Stimulated activated CD8-positive, alpha-beta memory T cell treated with anti-CD3 and anti-CD28 coated beads, Interleukin-7, amount 100 ng/mL, for 24 hours (primary cell): ENCODE measurements around the gene IL11.

Experiments
- DNase-seq: peaks from one replicate; pipeline ENCODE4 v3.0.0-alpha.2; 2020; ENCODE audit warnings: low read depth

The IL11 gene

DNA sequence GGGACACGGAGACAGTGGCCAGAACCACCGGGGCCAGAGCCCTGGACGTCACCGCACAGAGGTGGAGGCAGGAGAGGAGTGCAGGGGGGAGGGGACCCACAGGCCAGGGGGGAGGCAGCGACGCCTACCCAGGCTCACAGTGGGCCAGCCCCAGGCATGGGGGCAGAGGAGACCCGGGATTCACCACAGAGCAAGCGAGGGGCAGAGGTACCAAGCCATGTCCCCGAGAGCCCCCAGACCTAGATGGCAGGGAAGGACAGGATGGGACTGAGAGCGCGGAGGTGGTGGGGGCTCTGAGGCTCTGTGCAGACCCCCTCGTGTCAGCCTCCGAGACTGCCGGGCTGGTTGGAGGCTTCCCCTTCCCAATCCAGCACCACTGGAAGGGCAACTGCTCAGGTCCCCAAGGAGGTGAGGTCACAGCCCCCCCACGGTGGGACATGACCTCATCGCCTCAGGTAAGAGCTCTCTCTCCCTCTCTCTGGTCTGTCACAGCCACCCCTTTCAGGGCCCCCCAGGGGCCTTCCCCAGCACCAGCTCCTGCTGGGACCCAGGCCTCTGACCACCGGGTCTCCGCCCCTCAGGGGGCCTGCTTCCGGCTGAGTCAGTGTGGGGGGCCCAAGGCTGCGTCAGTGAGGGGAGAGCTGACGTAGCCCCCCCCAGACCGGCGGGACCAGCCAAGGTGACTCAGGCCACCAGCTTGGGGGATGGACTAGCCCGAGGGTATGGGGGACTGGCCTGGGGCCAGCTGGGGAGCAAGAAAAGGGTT, 2.2 kb upstream of the IL11 start:
- DNase-seq: no peak

DNA sequence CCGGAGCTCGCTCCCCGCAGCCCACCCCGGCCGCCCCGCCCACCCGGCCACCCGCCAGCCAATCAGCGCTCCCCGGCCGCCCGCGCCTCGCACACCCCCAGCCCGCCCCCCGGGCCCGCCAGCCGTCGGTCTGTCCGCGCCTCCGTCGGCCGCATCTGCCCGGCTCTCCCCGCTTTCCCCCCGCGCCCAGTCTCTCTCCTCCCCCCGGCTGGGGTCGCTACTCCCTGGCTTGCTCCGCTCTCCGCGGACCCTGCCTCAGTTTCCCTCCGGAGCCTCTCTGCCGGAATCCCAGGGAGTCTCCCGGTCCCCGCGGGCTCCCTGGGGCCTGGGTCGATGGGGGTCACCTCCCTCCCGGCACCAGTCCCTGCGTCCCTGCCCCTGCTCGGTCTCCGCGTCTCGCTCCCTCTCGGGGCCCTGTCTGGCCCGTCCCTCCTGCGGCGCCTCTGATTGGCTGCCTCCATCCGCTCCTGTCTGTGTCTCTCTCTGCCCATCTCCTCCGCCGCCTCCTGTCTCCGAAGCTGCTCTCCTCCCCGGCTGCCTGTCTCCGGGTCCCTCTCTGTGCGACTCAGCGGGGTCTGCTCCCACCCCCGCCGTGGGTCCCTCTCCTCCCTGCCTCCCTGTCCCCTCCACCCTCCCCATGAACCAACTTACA, 484 bp downstream of the IL11 start:
- DNase-seq: no peak

DNA sequence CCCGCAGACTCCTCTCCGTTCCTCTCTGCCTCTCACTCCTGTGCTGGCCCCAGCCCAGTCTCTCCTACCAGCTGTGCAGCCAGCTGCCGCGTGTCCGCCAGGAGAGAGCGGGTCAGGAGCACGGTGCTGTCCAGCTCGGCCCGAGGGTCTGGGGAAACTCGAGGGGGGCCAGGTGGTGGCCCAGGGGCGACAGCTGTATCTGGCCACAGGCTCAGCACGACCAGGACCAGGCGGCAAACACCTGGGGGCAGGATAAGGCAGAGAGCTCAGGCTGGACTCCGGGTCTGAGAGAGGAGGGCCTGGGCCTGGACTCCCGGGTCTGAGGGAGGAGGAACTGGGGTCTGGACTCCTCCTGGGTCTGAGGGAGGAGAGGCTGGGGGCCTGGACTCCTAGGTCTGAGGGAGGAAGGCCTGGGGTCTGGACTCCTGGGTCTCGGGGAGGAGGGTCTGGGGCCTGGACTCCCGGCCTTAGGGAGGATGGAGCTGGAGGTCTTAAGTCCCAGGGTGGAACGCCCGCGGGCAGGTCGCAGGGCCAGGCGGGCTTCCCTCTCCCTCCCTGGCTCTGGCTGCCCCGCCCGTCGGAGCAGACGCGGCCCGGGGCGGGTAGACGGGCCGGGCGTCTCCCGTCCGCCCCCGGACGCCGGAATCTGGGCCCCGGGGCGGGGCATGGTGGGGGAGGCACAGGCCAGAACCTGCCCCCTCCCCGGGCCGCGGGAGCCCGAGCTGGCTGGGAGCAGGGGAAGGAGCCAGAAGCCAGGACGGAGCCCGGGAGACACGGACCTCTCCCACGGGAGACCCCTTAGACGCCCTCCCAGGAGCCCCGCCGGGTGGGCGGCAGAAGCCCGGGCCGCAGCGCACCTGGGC, 1.3 kb downstream of the IL11 start:
- DNase-seq: no peak

DNA sequence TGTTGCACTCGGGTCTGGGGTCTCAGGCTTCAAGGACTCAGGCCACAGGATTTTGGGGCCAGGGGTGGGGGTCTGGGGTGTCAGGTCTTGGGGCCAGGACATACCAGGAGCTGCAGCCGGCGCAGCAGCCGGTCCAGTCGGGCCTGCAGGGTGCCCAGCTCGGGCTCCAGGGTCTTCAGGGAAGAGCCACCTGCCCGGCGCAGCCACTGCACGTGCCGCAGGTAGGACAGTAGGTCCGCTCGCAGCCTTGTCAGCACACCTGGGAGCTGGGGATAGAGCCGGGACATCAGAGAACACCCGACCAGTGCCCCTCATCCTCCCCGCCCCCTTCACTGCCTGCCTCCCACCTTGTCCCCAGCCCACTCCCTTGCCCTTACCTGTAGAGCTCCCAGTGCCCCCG, 2.2 kb downstream of the IL11 start:
- no peak for DNase-seq

DNA sequence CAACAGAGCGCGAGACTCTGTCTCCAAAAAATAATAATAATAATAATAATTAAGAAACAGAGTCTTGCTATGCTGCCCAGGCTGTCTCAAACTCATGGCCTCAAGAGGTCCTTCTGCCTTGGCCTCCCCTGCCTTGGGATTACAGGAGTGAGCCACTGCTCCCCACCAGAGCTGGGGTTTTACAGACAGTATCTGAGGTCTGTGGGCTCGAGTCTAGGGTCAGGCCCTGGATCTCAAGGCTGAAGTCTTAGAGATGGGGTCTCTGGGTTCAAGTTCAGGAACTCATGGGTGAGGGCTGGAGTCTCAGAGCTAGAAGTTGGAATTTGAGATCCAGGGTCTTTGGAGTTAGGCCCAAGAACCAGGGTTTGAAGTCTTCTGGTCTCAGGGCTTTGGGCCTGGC, 3.5 kb downstream of the IL11 start:
- DNase-seq: no peak

DNA sequence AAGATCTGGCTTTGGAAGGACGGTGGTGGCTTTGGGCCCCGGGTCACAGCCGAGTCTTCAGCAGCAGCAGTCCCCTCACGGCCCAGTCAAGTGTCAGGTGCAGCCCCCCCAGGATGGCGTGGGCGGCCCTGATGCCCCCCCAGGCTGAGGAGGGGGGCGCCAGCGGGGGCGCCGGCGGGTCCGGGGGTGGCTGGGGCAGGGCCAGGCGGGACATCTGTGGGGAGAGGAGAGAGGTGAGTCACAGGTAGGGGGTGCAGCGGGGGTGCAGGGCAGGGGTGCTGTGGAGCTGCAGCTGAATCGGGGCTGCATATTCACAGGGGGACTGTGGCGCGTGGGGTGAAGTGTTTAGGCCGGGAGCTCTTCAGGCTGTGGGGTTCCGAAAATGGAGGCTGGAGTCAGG, 4.3 kb downstream of the IL11 start:
- DNase-seq: no peak

DNA sequence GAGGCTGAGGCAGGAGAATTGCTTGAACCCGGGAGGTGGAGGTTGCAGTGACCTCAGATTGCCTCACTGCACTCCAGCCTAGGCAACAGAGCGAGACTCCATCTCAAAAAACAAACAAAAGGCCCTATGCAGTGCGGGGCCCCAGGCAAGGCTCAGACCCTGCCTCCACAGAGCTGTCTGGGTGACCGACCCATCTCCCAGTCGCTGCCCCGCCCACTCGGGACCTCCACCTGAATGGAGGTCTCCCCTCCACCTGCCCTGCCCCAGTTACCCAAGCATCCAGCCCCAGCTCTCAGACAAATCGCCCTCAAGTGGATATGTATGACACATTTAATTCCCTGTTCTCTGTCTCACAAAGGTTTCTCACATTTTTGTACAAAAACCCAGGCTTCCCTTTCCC, 5.0 kb downstream of the IL11 start:
- no peak for DNase-seq

DNA sequence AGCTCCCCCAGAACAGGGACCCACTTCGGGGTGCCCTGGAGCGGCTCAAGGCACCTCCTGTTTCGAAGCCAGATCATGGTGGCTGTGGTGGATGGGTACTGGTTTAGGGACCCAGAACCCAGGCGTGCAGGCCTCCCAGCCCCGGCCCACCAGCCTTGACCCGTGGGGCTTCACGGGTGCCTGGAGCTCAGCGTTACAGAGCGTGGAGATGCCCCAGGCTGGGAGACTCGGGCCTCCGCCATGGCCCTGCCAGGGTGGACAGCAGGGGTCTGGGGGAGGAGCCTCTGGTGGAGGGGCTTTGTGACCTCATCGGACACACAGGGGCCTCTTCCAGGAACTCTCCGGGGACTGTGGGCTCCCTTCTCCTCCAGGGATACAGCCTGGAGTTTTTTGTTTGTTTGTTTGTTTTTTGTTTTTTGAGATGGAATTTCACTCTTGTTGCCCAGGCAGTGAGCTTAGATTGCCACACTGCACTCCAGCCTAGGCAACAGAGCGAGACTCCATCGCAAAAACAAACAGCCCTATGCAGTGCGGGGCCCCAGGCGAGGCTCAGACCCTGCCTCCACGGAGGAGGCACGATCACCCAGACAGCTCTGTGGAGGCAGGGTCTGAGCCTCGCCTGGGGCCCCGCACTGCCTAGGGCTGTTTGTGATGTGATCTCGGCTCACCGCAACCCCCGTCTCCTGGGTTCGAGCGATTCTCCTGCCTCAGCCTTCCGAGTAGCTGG, 7.1 kb downstream of the IL11 start, which contains the start of gene GARIN5B:
TSS of gene GARIN5B (minus strand) at position 271 of the 727 bp plus-strand sequence. CDS start at position 77, 194 bp downstream.
- no peak for DNase-seq

DNA sequence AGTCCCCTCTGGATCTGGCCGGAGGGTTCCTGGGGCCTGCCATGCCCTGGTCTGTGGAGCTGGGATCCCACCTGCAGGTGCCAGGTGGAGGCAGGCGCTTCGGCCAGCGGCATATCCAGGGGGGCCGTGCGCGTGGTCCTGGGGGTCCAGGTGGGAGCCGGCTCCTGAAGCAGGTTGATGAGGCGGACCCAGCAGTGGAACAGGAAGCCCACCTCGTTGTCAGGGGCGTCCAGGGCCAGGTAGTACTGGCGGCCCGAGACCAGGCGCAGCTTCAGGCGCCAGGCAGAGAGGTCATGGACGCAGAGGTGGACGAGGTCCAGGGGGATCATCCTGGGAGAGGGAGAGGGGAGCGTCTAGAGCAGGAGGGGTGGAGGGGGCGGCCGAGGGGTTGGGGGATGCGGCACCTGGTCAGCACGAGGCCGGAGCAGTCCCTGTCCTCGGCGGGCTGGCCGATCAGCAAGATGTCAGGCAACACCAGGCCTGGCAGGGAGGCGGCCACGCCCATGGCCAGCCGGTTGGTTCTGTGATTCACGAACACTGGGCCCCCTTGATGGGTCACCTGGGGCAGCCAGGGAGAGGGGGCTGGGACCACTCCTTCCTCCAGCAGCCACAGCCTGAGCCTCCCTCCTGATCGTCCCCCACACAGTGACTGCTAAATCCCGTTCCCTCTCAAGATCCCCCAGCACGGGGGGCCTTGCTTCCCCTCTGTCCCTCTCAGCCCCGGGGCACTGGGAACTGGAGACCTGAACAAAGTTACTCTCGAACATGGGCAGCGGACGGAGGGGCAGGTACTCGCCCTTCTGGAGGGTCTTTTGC, 7.9 kb downstream of the IL11 start:
- DNase-seq: no peak

DNA sequence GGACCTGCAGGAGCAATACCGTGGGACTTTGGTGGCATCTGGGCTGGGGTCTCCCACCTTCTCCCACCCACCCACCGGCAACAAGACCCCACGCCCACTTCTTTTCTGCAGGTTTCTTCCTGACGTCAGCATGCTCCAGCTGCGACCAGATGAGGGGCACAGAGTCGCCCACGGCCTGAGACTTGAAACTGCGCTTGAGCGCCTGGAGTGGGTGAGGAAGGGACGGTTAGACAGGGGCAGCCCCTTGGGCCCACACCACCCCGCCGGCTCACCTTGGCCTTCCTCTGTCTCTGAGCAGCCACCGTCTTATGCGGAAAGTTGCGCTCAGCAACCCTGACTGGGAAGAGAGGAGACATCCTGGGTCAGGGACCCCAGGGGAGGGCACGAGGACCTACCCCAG, 9.4 kb downstream of the IL11 start:
- no peak for DNase-seq

DNA sequence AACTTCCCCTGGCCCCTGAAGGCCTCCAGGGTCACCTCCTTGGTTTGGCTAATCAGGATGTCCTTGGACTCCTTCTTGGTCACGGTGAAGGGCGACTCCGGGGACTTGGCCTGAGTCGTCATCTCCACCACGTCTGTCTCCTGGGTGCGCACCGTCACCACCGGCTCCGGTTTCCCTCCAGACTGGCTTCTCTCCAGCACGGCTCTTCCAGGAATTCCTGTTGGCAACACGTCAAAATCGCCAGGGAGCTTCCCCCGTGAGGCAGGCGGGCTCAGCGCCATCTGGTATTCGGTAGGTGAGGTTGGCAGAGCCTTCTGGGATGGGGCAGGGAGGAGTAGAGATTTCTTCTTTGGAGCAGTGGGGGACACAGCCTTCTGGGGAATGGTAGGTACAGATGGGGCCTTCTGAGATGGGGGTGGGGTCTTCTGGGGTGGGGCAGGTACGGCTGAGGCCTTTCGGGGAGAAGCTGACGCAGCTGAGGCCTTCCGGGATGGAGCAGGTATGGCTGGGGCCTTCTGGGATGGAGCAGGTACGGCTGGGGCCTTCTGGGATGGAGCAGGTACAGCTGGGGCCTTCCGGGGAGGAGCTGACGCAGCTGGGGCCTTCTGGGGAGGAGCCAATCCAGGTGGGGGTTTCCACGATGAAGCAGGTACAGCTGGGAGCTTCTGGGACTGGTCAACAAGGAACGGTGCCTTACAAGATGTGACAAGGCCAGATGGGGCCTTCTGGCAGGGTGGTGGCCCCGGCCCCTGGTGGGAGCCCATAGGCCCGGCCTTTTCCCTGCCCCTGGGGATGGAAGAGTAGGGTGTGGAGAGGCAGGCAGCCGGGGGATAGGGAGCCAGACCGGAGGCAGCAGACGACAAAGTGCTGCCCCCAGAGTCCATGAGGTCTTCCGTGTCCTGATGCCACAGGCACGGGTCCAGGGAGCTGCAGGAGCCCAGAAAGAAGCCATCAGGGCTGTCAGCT, 11.0 kb downstream of the IL11 start:
- no peak for DNase-seq

DNA sequence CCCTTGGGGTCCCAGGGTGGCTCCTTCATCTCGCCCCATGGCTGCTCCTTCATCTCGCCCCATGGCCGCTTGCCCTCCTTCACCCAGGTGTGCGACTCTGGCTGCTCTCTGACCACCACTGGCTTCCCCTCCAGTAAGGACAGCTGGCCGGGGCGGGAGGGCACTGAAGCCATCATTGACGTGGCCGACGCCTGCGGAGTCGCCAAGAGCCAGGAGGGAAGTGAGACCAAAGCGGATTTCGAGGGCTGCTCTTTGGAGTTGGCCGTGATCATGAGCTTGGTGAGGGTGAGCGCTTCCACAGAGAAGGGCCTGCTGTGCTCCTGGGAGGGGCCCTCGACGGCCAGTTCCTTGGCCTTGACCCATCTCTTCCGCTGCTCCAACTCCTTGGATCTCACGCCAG, 11.8 kb downstream of the IL11 start:
- DNase-seq: no peak

DNA sequence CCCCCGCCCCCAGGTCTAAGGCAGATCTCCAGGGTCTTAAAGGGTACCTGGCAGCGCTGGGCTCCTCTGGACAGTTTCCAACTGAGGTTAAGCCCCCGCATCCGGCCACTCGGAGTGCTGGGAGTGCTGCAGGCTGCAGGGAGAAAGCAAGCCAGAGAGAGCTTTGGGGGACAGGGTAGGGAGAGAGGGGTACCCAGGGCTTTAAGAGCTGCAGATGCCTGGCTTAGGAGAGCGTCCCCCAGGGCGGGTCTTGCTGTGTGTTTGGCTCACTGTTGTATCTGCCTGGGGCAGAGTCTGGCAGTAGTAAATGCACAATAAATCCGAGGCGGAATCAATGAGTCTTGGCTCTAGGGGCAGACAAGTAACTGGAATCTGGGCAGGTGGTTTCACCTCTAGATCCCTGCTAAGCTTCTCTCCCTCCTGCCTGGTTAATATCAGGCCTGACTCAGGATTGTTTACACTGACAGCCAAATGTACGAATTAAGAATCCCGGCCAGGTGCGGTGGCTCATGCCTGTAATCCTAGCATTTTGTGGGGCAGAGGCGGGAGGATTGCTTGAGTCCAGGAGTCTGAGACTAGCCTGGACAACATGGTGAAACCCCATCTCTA, 14.9 kb downstream of the IL11 start:
- DNase-seq: no peak

DNA sequence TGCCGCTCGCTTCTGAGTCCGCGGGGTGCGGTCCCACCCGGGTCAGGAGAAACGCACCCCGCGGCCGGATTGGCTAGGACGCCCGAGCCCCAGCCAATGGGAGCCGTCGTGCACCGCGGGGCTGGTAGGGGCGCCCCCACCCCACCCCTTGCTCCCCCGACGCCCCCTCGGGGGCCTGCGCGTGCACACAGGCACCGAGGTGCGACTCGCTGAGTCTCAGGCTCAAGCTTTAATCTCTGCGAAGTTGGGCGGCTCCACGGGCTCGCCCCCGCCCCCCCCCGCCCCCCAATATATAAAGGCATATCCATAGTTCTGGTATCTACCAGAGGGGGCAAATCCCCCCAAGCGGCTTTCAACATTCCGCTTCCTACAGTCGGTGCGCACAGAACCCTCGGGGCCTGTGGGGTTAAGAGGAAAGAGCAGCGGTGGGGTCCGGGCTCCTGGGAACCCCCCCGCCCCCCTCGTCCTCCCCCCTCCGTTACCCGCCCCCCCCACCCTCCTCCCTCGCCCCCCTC, 15.5 kb downstream of the IL11 start, which contains the start of gene COX6B2:
TSS of gene COX6B2 (minus strand) at position 22 of the 515 bp plus-strand sequence. CDS start 198 bp downstream, outside the sequence.
- no peak for DNase-seq

DNA sequence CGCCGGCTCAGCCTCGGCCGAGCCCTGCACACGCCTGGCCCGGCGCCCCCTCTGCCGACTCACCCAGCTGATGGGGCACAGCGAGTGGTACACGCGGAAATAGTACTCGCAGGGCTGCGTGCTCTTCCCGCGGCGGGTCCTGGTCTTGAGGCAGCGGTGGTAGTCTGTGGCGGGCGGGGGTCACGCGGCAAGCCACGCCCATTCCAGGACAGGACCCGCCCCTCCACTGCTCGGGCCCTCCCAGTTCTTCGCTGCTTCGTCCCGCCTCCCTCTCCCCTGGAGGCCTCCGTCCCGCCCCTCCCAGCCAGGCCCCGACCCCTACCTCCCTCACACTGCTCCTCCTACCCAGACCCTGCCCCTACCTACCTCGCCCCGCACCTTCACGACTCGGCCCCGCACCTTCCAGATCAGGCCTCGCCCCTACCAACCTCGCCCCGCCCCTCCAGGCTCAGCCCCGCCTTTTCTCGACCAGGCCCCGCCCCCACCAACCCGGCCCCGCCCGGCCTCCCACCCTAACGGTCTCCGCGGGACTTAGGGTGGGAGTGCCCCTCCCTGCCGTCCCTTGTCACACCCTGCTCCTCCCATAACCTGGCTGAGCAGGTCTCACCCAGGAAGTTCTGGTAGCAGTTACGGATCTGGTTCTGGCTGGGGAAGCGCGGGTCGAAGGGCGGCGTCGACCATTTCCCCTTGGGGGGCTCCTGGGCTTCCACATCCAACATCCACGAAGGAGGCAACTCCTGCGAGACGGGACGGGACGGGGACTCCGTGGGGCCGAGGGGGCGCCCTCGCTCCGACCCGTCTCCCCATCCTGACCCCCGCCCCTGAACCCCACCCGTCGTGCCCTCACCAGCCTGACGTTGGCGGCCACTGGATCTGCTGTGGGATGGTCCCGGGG, 16.2 kb downstream of the IL11 start:
- no peak for DNase-seq

DNA sequence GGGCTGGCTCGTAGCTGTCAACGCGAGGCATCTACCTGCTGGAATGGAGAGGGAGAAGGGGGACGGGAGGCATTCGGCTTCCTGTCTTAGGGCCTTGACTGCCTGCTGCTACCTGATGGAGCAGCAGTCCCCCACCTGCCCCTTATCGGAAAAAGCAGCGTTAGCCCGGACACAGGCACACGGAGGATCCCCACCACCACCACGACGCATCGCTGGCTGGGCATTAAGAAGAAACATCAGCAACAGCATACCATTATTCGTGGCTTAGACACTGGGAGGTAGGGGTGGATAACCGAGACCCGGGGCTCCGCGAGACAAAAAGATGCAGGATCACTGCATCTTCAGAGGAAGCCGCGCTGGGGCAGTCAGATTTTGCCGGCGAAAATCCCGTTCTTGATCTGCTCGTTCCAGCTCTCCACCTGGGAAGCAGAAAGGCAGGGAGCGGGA, 16.9 kb downstream of the IL11 start:
- no peak for DNase-seq

DNA sequence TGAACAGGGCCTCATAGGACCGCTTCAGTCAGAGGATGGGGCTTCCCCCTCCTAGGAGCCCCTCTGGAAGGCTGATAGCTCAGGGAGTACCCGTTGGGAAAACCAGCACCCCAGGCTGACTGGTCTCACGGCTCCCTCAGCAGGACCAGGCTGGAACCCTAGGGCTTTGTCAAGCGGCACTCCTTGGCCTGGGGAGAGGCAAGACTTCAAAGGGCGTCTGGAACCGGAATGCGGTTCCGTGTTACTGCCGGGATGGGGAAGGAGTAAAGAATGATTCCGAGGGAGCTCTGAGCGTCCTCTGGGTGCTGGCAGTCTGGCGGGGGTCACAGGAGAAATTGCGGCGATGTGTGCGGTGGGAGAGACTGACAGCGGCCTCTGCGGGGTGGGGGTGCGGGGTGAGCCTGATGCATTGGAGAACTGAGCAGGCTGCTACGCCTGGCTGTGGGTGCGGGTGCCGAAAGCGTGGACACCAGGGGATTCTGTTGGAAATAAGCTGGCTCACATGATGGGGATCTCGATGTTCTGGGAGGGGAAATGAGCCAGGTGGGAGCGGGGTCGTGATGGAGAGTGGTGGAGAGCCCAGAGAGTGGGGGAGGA, 17.6 kb downstream of the IL11 start:
- no peak for DNase-seq

DNA sequence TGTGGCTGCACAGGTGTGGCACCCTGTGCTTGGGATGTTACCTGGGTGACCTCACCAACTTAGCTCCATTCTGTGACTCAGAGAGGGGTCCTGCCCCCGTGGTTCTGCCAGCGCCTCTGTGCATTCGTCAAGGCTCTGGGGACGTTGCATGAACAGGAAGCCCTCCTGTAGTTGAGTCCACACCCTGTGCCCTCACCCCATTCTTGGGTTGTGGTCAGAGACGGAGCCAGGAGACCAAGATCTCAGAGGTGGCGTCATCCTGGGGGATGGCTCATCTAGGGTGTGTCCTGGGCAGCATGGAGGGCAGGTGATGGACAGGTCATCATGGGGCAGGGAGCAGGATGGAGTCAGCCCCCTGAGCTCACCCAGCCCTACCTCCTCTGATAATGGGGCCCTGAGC, 18.2 kb downstream of the IL11 start:
- no peak for DNase-seq
